SK-N-SH treated with all-trans-retinoic acid at 6 μM for 48 hours (cell line): Measurements from ENCODE around the gene ITFG2.

Experiments used
- ARNTL ChIP-seq: fragments of 450-650 bp; formaldehyde crosslinking; IDR thresholded peaks from 2 replicates; pipeline ENCODE4 v1.5.0; 2020; ENCODE audit warnings: low read depth, mild to moderate bottlenecking, moderate library complexity, borderline replicate concordance
- CSDC2 ChIP-seq: fragments of 250-450 bp; sonication (Bioruptor Pico); IDR thresholded peaks from 2 replicates; pipeline ENCODE4 v1.5.0; 2020; ENCODE audit warnings: mild to moderate bottlenecking, moderate library complexity
- ZFP3 ChIP-seq: fragments of 250-450 bp; sonication (Bioruptor Pico); IDR thresholded peaks from 2 replicates; pipeline ENCODE4 v1.5.0; 2020; ENCODE audit warnings: mild to moderate bottlenecking, moderate library complexity
- TF ChIP-seq, protein P1 (sequence below): fragments of 250-450 bp; sonication (Bioruptor Pico); IDR thresholded peaks from 2 replicates; pipeline ENCODE4 v1.5.1; 2020; ENCODE audit warnings: low read depth, mild to moderate bottlenecking, moderate library complexity

DNA sequence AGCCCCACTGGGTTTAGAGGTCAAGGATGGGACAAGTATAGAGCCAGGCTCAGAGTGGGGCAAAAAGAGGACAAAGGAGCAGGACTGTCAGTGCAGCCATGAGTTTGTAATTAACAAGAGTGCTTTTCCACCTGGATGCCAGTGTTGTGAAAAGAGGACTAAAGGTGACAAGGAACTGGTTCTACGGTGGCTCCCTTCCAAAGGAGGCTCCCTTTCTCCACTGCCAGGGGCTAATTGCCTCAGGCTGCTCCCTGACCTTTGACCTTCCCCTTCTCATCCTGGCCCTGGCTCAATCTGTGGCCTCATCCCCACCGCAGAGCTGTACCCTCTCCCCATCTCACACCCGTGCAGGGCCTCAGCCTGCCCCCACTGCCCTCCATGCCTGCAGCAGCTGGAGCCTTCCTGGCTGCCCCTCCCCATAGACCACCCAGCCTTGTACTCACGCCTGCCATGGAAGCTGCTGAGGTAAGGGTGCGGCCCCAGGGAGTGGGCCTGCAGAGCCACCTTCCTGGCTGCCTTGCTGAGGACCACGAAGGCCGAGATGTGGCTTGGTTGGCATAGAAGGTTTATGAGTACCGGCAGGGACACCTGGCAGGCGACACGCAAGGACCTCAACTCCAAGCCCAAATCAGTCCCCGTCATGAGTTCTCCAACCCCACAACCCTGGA lies 42.5 kb upstream of the ITFG2 start:
- TF ChIP-seq CSDC2 (CRISPR knock-in tag) = no peak
- TF ChIP-seq ZFP3 (CRISPR knock-in tag) = no peak
- no peak for TF ChIP-seq ARNTL (CRISPR knock-in tag)
- TF ChIP-seq, protein P1, sequence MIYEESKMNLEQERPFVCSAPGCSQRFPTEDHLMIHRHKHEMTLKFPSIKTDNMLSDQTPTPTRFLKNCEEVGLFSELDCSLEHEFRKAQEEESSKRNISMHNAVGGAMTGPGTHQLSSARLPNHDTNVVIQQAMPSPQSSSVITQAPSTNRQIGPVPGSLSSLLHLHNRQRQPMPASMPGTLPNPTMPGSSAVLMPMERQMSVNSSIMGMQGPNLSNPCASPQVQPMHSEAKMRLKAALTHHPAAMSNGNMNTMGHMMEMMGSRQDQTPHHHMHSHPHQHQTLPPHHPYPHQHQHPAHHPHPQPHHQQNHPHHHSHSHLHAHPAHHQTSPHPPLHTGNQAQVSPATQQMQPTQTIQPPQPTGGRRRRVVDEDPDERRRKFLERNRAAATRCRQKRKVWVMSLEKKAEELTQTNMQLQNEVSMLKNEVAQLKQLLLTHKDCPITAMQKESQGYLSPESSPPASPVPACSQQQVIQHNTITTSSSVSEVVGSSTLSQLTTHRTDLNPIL (CRISPR knock-in tag) = no peak
